NCI-H2171 treated with DMSO at 0.1 percent for 48 hours (cell line): Measurements from ENCODE around the gene C1QTNF12.

ENCODE experiments used
- DNase-seq: peaks from one replicate; lab custom pipeline; 2025; lab: John Stamatoyannopoulos, UW

Gene C1QTNF12

DNA sequence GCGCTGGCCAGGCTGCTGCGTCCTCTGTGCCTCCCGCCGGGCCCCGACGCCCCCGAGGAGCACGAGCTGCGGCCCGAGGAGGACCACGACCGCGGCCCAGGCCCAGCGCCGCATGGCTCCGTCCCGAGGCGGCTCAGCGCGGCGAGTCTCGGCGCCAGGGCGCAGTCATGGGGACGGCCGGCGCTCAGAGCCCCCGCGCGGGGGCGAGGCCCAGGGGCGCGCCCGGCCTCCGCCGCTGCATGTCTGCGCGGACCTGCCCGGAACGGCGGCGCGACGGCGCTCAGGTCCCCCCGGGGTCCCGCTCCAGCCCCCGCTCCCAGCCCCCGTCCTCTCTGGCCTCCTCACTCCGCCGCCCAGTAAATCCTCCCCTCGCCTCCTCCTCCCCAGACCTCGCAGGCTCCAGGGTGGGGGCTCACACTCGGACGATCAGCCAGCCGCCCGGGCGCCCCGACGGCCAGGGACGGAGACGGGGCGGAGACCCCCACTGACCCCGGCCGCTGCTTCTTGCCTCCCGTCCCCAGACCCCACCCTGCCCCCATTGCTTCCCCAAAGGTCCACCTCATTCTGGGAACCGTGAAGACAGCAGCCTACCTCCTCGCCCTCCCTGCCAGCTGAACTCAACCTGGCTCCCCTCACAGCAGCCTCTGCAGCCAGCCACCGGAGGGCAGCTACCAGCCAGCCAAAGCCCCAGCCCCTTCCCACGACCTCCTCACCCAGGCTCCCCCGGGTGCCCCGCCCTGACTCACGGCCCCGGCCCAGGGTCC lies at the start of gene C1QTNF12:
Gene C1QTNF12, minus strand, starts transcription at position 146 of the 764 bp plus-strand sequence. Its CDS starts 32 bp downstream, at position 114.
- no peak for DNase-seq

DNA sequence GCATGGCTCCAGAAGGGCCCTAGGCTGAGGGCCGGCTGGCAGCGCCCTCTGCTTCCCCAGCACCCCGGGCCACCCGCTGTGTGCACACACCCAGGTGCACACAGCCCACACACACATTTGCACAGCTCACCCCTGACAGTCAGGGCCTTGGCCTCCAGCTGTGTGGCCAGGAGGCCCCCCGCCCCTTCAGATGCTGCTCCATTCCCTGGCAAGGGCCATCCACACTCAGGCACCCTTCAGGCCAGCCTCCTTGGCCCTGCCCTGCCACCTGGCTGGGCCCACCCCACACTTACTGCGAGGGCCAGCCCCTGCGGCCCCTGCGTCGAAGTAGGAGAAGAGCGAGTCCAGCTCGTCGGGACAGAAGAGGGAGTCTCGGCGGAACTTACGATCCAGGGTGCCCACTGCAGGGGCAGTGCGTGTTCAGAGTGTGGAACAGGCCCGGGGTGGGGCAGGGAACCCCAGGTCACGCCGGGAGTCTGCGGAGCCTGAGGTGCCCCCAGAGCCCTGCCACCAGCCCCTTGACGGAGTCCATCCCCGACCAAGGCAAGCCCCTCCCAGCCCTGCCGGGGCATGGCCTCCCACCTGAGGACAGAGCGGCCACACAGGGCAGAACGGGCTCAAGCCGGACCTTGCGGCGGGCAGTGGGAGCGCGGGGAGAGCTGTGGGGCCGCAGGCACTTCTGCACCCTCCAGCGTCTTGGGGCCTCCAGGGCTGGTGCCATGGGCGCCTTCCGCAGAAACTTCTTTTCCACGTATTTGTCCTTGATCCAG lies 48.8 kb upstream of the C1QTNF12 start:
- no peak for DNase-seq

DNA sequence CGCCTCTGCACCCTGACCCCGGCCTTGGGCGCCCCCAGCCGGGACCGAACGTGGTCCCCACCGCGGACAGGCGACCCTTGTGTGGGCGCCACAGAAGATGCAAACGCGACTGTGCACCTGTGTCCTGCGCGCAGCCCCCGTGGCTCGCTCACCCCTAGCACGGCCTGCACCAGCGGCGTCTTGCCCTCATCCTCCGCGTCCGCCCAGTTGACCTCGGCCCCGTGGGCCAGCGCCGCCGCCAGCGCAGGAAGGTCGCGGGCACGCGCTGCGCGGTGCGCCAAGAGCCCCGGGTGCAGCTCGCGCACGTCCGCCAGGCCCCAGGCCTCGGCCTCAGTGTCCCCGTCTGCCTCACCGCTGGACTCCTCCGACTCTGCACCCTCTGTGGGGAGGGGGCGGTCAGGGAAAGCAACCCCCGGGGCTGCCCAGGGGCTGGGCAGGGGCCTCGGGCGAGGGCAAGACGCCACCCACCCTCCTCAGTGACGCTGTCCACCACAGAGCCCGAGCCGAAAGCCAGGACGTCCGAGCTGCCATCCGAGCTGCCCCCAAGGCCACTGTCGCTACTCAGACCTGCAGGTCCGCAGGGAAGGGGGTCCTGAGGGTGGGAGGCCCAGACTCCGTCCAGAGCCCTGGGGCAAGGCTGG lies 47.8 kb upstream of the C1QTNF12 start:
- DNase-seq = no peak

DNA sequence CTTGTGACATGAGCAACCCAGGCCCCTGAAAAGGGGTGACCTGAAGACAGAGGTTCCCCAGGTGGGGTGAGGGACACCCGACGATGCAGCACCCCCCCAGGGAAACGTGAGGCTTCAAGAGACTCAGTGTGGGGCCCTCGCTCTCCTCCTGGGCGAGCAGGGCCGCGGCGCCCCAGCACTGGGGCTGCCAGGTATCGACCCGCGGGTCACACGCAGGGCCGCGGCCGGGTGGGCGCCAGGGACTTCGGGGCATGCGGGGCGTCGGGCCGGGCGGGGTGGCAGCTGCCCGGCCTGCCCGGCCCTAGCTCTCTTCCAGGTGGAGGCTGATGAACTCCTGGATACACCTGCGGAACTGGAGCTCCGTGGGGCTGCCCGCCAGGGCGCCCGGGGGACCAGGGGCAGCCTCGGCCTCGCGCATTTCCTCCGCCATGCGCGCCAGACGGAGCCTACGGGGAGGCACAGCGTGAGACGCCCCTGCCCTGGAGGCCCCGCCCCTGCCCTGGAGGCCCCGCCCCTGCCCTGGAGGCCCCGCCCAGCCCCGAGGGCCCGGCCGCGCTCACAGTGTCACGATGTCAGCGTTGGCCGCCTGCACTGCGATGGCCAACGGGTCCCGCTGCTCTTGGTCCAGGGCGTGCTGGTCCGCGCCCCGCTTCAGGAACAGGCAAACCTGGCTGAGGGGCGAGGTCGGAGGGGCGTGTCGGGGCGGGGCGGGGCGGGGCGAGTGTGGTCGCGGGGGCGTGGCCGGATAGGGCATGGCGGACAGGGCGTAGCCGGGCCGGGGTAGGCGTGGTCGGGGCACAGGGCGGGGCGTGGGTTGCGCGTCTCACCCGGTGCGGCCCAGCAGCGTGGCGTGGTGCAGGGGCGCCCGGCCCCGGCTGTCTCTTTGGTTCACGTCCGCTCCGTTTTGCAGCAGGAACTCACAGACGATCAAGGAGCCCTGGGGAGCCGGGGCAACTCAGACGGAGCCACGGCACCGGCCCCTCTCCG lies 47.0 kb upstream of the C1QTNF12 start:
- DNase-seq = no peak

- DNase-seq = no peak
Measured at GRCh38 chr1:1292851-1293250, 46.3 kb upstream of the C1QTNF12 start.

DNA sequence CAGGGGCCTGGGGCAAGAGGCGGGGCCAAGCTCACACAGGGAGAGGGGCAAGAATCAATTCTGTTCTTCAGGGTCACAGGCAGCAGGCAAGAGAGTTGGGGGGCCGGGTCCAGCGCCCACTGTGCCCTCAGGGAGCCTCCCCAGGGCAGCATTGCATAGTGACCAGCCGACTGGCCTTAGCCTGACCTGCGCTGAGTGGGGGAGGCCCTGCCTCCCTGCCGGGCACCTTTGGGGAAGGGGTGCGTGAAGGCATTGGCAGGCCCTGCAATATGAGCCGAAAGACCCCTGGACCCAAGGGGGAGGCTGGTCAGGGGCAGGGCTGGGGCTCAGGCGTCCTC lies 45.9 kb upstream of the C1QTNF12 start:
- DNase-seq = no peak

DNA sequence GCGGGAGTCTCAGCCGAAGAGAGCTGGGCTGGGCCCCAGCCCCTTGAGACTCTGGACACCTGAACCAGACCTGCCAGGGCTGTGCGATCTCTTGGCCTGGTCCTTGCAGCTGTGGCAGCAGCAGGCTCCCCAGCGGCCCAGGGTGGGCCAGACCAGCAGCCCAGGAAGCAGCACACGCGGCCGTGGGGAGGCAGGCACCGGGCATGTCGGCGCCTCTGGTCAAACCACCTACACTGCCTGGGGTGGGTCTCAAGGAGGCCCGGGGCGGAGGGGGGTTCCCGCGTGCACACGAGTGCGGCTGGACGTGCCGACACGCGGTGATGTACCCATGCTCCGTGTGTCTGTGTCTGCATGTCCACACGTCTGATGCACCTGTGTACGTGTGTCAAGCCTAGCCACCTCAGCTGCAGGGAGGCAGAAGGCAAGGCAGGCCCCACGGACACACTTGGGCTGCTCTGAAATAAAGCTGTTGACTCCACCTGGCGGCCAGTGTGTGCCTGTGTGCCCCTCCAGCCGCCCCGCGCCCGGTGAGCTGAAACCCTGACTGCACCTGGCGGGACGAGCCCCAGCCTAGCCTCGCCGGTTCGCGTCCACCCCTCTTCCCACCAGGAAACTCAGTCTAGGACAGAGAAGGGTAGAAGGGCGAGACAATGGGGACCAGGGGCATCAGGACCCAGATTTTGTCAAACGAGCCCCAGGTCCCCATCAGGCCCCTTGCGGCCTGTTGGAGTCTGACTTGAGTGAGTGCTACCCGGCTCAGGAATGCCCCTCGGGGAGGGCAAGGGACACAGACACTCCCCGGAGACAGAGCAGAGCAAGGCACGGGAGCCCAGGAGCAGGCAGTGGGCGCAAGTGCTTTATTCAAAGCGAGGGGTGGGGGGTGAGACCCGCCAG lies 45.3 kb upstream of the C1QTNF12 start:
- DNase-seq = peak; percentile 87

GRCh38 chr1:1291023-1291528 lies 44.6 kb upstream of the C1QTNF12 start:
- DNase-seq = peak; percentile 34

- DNase-seq = peak; percentile 27
Measured at GRCh38 chr1:1290238-1290731, 43.8 kb upstream of the C1QTNF12 start.

DNA sequence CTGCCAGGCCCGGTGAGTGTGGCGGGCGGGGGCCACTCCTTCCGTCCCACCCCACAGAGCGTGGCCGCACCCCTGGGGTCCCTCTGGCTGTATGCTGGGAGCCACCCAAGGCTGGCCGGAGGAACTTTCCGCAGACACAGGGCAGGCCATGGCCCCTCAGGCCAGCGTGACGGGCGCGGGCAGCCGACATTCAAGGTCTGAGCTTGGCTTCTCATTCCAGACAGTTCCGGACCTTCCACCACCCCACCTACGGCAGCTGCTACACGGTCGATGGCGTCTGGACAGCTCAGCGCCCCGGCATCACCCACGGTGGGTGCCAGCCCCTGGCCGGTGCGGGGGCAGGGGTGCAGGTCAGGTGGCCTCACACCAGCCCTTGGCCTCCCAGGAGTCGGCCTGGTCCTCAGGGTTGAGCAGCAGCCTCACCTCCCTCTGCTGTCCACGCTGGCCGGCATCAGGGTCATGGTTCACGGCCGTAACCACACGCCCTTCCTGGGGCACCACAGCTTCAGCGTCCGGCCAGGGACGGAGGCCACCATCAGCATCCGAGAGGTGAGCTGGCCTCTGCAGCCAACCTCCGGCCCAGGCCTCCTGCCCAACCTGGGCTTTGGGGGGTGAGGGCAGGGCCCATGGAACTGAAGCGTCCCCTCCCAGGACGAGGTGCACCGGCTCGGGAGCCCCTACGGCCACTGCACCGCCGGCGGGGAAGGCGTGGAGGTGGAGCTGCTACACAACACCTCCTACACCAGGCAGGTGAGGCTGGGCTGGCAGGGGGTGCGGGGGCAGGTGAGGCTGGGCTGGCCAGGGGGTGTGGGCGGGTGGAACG lies 41.0 kb upstream of the C1QTNF12 start:
- no peak for DNase-seq

DNA sequence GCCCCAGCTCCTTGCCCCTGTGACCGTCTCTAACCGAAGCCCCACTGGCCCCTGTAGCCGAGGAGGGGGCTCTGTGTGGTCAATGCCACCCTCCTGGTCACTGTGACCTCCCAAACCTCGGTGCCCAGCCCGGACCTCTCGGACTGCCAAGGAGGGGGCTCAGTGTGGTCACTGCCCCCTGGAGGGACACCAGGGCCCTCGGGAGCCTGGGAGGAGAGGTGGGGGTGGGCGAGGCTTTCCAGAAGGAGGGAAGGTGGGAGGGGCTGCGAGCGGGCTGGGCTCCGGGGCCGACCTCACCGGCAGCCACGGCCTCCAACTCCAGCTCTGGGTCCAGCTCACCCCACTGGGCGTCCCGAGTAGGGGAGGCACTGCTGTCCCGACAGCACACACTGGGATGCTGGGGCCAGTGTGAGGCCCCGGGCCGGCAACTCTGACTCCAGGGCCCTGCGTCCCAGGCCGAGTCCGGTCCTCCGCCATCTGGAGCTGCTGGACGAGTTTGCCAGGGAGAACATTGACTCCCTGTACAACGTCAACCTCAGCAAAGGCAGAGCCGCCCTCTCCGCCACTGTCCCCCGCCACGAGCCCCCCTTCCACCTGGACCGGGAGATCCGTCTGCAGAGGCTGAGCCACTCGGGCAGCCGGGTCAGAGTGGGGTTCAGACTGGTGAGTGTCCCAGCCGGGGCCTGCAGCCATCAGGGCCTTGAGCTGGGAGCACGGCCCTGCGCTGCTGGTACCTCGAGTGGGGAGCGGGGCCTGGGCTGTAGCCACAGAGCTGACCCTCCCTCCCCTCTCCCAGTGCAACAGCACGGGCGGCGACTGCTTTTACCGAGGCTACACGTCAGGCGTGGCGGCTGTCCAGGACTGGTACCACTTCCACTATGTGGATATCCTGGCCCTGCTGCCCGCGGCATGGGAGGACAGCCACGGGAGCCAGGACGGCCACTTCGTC lies 40.1 kb upstream of the C1QTNF12 start:
- DNase-seq = no peak

DNA sequence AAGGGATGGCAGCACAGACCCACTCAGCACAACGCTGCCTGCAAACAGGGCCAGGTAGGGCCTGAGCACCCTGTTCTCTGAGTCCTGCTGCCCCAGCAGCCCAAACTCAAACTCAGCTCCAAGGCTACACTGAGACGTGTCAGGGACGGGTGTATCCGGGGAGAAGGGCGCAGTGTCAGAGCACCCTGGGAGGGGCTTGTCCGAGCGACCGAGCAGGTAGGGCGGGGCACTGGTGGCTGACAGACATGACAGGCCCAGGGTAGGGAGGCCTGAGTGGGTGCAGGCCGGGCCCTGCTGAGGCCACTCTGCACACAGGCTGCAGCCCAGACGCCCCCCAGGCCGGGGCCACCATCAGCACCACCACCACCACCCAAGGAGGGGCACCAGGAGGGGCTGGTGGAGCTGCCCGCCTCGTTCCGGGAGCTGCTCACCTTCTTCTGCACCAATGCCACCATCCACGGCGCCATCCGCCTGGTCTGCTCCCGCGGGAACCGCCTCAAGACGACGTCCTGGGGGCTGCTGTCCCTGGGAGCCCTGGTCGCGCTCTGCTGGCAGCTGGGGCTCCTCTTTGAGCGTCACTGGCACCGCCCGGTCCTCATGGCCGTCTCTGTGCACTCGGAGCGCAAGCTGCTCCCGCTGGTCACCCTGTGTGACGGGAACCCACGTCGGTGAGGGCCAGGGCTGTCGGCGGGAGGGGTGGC lies 39.2 kb upstream of the C1QTNF12 start:
- DNase-seq = no peak

DNA sequence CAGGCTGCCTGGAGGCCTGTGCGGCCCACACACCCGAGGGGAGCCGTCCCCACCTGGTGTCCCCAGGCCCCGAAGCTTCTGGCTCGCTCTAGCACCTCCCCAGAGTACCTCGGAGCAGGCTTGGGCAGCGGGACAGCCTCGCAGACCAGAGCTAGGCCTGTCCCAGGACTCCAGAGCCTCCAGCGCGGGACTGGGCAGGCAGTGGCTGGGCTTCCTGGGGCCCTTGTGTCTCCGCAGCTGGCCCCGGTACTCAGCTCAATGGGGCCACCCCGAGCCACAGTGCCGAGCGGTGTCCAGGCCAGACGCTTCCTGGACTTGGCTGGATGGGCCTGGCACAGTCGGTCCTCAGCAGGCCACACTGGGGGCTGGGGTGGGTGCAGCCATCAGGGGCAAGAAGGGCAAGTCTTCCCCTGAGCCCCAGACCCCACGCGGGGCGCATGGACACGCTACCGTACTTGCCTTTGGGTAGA lies 38.6 kb upstream of the C1QTNF12 start:
- no peak for DNase-seq

DNA sequence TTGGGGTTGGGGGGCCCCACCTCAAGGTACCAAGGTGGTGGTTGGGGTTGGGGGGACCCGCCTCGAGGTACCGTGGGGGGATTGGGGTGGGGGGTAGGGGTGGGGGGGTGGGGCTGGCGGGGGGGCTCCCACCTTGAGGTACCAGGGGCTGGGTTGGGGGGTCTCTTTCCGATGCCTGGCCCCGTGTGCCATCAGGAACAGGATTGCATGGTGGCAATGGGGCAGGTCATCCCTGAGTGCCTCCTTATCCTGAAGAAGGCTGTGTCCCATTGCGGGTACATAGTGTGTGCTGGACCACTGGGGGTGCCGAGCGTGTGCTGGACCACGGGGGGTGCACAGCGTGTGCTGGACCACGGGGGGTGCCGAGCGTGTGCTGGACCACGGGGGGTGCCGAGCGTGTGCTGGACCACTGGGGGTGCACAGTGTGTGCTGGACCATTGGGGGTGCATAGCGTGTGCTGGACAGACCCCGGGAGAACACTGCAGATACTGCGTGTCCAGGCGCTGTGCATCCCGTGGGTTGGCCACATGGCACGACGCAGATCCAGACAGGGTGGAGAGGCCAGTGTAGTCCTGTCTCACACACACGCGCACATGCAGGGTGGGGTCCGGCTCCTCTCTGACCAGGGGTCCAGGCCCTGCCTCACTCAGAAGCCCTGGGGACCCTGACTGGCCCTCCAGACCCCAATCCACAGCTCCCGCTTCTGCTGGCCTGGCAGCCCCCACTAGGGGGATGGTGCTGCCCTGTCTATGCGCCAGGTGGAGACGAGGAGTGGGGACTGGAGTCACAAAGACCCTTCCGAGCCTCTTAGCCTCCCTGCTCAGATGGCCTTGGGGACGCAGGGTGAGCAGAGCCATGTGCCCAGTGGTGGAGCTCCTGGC lies 37.9 kb upstream of the C1QTNF12 start:
- DNase-seq = no peak

DNA sequence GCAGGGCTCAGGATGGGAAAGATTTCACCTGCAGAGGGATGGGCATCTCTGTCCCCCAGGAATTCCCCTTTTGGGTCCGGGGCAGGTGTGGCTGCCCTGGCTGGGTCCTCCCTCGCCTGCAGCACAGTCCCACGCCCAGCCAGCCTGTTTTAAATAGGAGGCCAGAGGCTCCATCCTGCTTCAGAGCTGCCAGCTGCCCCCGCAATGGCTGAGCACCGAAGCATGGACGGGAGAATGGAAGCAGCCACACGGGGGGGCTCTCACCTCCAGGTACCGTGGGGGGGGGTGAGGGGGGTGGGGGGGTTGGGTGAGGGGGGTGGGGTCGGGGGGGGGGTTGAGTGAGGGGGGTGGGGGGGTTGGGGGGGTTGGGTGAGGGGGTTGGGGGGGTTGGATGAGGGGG lies 37.3 kb upstream of the C1QTNF12 start:
- DNase-seq = peak; percentile 50

GRCh38 chr1:1282998-1283397 lies 36.5 kb upstream of the C1QTNF12 start:
- DNase-seq = no peak
